ENCODE results near the gene TIMP2.
"Not testable (repeated sequence)": the region's sequence is repeated elsewhere in the genome, so short reads cannot be mapped to it uniquely, and the experiment has no call there.

TIMP2 gene

DNA sequence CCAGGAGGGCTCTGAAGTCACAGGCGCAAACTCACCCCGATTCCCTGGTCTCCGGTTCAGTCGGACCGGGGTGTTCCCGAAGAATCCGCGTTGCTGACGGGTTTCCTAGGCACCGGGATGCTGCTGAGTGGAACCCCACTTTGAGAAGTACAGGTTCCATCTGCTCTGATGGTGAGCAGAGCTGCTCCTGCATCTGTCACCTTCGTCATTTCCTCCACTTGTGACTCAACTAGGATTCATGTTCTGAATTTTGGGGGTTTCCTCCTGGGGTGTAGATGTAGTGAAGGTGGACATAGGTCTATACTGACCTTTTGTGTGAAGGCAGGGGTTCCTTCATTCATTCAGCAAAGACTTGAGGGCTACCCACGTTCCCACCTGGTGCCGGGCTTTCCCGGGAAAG is 29.5 kb upstream of the TIMP2 start:
- DNase-seq: no peak

DNA sequence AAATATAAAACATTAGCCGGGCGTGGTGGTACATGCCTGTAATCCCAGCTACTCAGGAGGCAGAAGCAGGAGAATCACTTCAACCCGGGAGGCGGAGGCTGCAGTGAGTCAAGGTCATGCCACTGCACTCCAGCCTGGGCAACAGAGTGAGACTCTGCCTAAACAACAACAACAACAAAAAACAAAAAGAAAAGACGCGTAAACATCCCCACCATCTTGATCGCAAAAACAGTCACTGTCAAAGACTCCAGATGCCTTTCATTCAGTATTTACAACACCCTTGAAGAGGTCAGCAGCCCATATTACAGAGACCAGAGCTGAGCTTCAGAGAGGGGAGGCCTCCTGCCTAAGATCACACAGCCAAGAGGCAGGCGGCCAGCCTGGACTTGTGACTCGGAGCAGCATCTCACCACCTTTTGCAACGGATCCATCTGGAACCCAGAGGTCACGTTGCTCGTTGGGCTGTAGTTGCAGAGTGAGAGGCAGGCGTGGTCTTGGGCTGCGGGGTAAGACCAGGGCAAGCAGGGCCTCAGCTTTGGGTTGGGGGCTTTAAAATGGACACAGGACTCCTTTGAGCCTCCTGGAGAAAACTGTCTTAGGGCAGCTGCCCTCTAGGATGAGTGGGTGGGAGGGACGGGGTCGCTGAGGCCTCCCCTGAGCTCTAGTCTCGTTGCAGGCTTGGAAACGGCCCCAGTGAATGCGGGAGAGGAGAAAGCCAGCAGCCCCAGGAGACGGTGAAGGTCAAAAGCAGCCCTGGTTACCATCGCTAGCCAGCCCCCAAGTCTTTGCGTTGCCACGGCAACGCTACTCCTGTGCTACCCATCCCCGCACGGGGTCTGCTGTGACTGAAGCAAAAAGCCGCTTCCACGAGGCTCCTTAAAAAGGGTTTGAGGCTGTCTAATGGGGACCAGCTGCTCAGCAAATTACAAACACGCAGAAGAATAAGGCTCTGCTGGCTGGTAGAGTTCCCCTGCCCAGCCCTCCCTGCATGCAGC is 28.5 kb upstream of the TIMP2 start:
- DNase-seq: no peak

DNA sequence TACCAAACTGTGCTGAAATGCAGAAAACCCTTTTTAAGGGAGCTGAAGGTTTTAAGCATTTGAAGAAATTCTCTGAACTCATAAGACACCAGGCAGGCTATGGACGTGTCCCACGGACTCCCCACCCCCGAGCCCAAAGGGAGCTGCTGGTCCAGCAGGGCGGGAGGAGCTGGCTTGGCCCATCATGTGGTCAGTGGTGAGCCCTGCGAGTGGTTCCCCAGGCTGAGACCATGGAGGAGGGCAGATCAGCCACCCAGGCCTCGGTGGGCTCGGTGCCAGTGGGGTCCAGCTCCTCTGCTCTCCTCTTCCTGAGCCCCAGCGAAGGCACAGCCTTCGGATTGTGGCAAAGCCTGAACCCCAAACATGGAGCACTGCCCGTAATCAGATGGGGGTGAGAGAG is 27.5 kb upstream of the TIMP2 start:
- no peak for DNase-seq

DNA sequence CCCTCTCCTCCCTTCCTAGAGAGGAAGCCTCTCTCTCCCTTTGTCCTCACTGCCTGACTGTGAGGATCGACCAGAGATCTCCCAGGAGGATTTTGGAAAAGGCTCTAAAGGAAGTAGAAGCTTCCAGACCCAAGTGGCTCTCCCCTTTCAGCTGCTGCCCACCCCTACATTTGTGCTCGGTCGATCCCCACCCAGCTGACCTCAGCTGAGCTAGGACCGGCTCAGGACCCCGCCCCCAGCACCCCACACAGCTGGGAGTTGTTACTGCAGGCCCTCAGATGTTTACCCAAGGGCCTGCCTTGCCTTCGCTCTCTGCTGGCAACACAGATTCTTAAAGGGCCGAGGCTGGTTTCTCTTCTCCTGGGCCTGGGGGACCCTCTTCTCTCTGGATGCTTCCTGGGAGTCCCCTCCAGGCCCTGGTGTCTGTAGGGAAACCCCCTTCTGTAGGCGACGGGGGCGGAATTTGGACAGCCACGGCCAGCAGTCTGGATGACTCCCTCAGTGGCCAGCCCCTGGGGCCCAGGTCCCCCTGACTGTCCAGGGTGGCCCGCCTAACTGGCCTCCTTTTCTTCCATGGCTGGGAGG is 26.9 kb upstream of the TIMP2 start:
- DNase-seq: no peak

DNA sequence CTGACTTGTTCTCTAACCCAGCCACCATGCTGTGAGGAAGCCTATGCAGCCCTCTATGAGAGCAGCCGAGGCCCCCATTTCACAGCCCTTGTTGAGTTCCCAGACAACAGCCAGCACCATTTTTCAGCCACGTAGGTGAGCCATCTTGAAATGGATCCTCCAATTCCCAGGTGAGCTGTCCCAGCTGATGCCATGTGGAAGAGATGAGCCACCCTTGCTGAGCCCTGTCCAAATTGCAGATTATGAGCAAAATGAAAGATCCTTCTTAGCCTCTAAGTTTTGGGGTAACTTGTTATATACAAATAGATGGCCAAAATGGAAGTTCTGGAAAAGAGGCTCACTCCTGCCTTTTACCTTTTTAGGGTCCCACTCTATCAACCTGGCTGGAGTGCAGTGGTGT is 25.7 kb upstream of the TIMP2 start:
- no peak for DNase-seq

DNA sequence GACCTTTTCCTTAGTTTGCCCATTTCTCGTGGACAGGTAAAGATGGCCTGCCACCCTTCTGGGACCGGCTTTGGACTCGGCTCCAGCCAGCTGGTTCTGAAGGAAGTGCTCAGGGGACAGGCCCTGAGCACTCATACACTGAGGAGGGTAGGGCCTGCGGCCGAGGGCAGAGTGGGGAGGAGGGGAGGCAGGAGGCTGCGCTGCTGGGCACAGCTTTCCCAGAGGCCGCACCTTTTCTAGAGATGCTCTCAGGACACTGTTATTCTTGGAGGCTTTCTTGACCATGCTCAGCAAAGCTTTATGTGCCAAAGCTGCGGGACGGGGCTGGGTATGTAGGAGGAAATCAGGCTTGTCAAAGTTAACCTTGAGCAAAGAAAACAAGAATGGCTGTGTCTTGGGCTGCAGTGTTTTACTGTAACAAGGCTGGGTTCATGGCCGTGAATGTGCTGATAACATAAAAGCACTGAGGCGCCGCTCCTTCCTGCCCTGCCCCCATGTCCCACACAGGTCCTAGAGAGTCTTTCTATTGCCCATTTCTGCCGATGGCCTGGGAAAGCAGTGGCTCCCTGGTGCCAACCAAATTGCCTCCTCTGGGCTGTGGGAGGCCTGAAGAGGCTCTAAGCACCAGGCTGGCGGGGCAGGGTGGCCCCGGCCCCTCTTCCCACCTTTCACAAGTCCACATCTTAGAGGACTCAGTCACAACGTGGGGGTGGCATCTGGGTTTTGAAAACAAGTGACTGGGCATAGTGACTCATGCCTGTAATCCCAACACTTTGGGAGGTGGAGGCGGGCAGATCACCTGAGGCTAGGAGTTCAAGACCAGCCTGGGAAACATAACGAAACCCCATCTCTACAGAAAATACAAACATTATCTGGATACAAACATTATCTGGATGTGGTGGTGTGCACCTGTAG is 22.3 kb upstream of the TIMP2 start:
- DNase-seq: no peak

DNA sequence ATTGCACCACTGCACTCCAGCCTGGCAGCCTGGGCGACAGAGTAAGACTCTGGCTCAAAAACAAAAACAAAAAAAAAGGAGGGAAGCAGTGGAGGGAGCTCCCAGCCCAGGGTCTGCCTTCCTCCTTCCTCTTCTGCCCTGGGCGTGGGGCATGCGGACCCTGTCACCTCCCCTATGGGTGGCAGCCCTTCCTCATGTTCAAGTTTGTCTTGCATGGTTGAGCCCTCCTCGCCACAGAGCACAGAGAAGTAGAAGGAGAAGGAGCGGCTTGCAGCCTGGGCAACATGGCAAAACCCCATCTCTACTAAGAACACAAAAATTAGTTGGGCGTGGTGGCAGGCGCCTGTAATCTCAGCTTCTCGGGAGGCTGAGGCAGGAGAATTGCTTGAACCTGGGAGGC is 21.4 kb upstream of the TIMP2 start:
- no peak for DNase-seq

DNA sequence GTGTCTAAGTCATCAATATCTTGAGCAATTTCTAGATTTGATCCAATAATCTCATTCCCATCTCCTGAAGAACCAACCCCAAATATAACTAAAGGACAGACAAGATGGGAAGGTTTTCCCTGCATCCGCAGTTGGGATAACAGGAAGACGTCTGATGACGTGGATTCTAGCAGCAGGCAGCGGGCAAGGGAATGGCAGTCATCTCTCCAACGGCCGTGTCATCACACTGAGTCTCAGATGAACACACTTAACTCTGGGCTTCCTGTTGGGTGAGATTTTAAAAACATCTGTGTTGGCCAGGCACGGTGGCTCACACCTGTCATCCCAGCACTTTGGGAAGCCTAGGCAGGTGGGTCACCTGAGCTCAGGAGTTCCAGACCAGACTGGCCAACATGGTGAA is 20.9 kb upstream of the TIMP2 start:
- DNase-seq: no peak

DNA sequence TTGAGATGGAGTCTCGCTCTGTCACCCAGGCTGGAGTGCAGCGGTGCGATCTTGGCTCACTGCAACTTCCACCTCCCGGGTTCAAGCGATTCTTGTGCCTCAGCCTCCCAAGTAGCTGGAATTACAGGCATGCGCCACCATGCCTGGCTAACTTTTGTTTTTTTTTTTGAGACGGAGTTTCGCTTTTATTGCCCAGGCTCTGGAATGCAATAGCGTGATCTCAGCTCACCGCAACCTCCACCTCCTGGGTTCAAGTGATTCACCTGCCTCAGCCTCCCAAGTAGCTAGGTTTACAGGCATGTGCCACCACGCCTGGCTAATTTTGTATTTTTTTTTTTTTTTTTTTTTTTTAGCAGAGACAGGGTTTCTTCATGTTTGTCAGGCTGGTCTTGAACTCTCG is 20.3 kb upstream of the TIMP2 start:
- DNase-seq: not testable (repeated sequence)

DNA sequence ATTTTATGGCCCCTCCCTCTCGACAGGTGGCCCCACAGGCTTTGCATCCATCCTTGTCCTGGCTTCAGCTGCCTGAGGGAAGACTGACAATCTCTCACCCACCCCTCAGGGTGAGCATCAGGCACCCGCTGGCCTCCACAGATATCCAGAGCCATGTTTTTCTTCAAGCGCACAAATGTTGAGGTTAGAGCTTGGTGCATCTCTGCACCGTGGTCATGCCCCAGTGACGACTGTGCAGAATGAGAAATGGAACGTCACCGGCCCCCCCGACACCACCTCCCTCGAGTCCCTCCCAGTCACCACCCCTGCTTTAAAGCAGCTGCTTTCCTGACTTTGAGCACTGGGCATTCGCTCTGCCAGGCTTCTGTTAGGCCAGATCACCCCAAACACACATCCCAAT is 19.8 kb upstream of the TIMP2 start:
- DNase-seq: no peak

DNA sequence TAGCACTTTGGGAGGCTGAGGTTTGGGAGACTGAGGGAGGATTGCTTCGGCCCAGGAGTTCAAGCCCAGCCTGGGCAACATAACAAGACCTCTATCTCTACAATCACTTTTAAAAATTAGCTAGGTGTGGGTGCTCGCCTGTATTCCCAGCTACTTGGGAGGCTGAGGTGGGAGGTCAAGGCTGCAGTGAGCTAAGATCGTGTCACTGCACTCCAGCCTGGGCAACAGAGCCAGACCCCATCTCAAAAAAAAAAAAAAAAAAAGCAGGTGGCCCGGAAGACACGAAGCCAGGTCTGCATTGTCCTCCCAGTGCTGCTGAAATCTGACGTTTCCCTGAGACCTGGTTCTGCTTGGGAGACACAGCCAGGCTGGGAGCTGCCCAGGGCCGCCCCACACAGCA is 18.8 kb upstream of the TIMP2 start:
- no peak for DNase-seq

DNA sequence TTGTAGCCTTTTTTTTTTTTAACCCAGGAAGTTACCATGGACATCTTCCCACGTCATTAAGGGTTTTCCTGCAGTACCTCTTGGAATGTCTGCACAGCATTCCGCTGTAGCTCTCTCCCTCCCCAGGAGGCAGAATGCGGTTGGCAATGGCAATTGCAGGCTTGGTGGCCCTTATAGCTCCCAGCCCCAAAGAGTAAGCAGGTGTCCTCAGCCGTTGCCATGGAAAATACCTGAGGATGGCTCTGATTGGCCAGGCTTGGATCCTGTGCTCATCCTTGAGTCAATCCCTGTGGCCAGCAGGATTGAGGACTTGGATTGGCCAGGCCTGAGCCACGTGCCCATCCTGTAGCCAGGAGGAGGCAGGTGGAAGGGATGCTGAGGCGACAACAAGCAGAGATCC is 15.5 kb upstream of the TIMP2 start:
- DNase-seq: no peak

DNA sequence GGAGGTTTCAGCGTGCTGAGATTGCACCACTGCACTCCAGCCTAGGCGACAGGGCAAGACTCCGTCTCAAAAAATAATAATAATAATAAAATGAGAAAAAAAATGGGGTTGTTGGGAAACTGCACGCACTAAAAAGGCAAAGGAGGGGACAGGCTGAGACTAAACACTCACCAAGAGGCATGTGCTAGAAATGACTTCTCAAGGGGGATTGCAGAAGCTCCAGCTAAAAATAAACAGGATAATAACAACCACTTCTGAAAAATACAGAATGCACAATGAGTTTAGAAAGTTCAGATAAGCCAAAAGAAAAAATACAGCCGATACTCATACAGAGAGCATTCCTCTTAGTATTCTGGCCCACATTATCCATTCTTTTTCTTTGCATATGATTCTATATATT is 15.1 kb upstream of the TIMP2 start:
- DNase-seq: no peak

DNA sequence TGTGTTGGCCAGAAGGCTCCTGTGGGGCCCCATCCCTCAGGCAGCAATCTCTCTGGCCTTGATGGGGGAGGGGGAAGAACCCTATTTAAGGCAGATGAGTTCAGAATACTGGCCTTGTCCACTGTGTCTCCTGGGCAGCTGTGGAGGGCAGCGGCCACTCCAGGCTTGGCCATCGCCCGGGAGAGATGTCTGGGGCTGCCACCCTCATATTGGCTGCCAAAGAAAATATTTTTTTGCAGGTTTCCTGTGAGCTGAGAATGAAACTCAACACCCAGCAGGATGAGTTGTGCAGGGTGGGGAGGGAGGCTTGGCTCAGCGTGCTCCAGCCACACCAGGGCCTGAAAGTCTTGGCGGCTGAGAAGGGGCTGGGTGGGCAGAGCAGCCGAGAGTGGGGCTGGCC is 14.4 kb upstream of the TIMP2 start:
- DNase-seq: no peak

DNA sequence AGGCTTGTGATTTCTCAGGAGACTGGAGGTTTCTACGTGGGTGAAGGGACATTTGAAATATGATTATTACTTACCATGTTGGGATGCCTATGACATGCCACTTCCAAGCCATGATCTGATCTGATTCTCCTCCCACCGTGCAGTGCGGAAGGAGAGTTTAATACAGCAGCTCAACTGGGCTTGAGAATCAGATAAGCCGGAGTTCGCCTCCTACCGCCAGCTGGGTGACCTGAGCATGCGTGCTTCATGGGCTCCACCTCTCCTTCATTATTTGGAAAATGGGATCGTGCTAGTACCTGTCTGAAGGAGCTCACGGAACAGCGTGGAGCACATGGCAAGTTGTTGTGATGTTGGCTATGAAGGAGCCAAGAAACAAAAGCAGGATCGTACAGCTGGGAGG is 12.4 kb upstream of the TIMP2 start:
- no peak for DNase-seq

DNA sequence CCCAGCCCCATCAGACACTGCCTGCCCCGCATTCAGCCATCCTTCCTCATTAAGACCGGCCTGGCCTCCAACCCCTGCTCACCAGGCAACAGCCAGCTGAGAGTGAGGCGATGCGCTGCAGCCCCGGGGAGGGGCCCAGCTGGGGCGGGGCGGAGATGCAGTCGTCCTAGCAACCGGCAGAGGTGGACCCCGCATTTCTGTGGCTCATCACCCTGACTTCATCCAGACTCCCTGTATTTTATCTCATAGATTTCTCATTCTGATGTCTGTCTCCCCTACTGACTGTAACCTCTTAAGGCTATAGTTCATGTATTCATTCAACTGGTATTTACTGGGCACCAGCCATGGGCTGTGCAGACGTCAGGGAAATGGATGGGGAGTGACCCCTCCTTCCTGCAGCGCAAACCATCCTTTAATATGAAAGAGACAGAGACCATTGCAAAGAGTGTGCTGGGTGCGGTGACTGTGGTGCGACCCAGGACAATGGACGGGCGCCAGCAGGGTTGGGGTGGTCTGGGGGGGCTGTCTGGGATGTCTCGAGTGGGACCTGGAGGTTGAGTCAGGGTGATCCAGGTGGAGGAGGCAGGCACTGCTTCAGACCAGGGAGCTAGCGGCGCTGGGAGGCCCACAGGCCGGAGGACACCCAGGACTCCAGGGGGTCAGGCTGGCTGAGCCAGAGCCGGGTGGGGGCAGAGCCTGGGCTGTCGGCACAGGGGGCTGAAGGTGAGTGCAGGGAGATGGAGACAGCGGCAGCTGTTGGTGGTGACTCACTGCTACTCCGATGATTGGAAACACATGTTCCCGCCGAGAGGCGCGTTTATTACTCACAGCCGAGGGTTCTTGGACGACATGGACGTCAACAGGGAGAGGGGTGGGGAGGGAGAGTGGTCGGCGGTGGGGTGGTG is 10.5 kb upstream of the TIMP2 start:
- DNase-seq: no peak

DNA sequence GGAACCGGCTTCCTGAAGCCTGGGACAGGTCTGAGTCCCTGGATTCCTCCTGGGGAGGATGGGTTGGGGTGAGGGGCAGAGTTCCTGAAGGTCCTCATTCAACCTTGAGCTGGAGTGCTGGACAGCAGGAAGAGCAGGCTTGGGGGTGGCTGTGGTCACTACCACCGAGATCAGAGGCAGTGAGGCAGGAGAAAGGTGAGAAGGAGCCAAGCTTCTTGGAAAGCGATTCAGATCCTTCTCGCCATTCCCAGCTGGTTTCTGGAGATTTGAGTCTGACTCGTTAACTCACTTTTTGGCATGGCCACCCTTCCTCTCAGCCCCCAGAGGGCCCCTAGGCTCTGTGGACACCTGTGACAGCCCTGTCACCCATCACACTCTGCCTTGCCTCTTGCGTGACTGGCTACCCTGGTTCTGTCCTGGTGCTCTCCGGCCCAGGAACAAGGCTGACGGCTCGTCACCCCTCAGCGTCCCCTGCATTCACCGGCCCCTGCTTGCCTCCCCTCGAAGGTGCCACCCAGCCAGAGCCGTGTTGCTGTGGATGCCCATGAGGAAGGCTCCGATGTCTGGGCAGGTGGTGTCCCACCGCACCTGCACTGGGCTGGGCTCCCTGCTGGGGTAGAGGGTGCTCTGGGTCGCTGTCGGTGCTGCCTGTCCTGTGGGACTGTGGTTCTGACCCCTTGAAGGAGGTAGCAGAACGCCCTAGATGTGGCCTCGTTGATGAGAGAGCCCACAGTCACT is 9.7 kb upstream of the TIMP2 start:
- no peak for DNase-seq

DNA sequence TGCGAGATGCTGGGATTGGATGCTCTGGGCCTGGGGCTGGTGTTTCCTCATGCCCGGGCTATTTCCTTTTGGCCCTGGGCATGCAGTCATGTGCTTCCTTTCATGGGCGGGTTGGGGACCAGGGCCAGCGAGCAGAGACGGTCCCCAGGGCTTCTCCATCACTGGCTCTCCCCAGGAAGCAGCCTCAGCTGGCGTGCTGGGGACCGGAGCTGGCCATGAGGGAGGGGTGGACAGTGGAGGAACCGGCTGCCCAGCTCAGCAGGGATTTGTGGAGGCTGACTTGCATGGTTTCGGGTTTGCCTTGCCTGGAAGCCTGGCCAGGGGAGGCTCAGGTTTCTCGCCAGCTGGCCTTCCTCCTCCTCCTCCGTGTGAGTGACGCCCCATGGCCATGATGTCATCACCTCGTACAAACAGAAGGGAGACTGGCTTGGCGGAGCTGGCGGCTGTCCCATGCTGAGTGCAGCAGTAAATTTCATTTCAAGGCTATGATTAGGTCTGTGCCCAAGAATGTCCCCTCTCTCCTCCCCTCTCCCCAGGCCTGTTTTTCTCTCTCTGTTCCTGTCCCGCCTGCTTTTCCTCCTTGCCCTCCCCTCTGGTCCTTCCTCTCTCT is 8.9 kb upstream of the TIMP2 start:
- DNase-seq: no peak

DNA sequence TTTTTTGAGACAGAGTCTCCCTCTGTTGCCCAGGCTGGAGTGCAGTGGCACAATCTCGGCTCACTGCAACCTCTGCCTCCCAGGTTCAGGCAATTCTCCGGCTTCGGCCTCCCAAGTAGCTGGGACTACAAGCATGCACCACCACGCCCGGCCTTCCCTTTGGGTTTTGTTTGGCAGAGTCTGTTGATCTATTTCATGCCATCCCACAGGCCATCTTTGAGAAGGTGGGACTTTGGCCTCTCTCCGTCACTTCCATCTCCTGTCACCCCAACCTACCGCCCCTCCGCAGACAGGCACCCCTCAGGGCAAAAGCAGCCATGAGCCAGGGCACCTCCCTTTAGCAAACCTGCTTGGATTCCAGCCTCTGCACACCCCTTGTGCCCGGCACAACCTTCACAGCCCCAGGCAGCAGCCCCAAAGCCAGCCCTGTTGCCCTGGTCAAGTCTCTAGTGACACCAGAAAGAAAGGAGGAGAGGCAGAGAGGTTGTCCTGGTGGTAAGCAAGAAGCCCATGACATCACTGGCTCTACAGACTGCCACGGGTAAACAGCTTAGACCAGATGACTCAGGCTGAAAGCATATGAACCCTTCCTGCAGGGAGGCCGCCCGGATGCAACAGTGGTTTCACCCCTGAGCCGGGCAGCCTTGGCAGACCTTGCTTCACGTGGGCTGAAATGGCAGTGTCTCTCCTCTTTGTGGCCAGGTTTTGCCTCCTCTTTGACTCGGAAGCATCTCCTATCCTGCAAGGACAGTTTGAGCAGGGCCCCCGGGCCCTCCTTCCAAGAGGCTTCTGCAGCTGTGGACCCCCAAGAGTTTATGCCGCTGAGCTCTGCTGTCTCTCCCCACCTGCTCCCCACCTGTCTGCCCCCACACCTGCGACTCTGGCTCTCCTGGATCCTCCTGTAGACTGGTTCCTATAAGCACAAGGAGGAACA is 8.1 kb upstream of the TIMP2 start:
- DNase-seq: peak; percentile 80

Data from activated effector memory CD4-positive, alpha-beta T cell treated with anti-CD3 and anti-CD28 coated beads, Interleukin-2, amount 50 U/mL, for 16 hours (primary cell).